Stimulated activated CD8-positive, alpha-beta memory T cell treated with anti-CD3 and anti-CD28 coated beads, Interleukin-7, amount 100 ng/mL, for 4 hours (primary cell): ENCODE results near the gene LRRK2.
"Not testable (repeated sequence)": the region's sequence is repeated elsewhere in the genome, so short reads cannot be mapped to it uniquely, and the experiment has no call there.

Experiments used
- DNase-seq, 2 donors: peaks; one replicate each; pipeline ENCODE4 v3.0.0-alpha.2; 2020; ENCODE audit warnings: low read depth in 2 of 2

LRRK2 gene

DNA sequence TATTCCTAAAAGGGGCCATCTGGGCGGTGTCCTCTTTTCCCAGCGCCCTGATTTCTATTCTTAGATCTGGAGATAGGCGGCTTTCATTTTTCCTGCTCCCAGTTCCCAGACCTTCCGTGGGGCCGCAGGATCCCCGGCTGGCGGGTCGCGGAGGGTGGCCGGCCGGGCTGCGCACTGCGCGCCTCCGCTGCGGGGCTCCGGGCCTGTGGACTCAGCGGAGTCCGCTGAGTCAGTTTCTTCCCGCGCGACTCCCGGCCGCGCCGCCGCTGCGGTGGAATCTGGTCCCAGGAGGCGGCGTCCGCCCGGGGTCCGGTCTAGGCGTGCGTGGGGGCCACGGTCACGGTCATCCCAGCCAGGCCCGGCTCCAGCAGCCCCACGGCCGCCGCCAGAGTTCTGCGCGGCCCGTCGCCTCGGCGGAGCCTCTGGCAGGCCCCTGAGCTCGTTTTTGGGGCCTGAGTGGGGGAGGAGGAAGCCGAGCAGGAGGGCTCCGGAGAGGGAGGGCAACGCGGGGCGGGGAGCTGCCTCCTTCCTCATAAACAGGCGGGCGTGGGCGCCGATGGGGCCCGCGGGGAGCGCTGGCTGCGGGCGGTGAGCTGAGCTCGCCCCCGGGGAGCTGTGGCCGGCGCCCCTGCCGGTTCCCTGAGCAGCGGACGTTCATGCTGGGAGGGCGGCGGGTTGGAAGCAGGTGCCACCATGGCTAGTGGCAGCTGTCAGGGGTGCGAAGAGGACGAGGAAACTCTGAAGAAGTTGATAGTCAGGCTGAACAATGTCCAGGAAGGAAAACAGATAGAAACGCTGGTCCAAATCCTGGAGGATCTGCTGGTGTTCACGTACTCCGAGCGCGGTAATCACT is at the start of gene LRRK2:
TSS of gene LRRK2 (plus strand) at position 559 of the 853 bp plus-strand sequence. CDS start at position 694, 135 bp downstream.
- DNase-seq = peak in 1 of 2 donors; percentile 52

DNA sequence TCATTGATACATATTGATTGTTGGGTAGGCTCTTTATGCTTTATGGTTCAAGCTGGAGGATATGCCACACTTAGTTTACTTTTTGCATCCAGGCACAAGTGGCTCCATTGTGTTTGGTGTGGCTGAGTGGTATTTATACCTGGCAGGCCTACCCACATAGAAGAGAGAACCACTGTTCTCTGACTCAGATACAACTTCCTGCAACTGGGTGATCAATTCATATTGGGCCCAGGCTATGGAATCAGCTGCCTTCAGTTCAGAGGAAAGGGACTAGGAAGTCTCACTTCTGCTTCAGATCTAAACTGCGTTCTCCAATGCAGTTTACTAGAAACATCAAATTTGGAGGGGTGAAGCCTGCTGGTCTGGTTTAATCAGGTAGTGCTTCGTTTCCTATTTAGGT is 49.8 kb upstream of the LRRK2 start:
- no peak for DNase-seq

DNA sequence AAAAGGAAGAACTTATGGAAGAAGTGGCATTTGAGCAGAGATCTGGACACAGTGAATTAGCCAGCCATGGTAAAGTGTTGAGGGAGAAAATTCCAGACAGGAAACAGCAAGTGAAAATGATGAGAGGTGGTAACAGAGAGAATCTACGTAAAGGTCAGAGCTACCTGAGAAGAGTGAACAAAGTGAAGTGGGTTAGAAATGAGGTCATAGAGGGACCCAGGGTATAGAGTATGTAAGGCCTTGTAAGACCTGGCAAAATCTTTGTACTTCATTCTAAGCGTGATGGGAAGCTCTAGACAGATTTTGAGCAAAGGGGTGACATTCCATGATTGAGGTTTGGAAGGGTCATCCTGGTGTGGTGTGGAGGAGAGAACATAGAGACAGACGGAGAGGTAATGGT is 49.3 kb upstream of the LRRK2 start:
- no peak for DNase-seq

DNA sequence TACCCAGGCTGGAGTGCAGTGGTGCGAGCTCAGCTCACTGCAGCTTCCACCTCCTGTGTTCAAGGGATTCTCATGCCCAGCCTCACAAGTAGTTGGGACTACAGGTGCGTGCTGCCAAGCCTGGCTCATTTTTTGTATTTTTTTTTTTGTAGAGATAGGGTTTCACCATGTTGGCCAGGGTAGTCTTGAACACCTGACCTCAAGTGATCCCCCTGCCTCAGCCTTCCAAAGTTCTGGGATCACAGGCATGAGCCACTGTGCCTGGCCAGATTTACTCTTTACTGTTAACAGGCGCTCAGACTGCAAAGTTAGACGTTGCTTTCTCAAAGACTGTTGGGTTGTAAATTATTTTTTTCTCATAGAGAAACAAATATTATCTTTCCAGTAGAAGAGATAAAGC is 46.1 kb upstream of the LRRK2 start:
- DNase-seq = no peak

DNA sequence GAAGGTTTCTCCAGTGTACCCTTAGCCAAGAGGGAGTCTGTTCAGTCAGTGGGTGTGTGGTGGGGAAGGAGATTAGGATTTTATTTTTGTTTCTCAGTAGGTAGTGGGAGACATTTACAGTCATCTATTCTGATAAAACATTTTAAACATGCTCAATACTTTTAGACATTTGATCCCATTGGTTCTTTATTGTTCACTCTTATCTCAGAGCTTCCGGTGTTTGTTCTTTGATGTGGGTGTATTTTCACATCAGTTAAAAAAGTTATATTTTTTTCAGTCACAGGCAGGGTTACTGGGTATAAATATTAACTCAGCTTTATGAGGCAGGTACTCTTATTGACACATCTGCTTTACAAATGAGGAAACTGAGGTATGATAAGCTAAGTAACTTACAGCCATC is 43.3 kb upstream of the LRRK2 start:
- DNase-seq = no peak

DNA sequence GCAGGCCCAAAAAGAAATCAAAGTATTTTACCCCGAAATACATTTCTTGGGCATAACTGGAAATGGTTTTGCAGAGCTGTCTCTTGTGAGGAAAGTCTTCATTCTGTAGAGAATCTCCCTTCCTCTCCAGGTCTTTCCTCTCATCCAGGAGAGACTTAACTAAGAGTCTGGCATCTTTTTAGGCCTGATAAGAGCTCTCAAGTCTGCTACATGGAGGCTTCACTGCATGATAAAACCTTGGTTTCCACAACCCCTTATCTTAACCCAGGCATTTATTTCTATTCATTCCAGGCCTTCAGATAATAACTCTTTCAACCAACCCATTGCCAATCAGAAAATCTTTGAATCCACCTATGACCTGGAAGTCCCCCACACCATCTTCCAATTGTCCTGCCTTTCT is 41.1 kb upstream of the LRRK2 start:
- DNase-seq = no peak

DNA sequence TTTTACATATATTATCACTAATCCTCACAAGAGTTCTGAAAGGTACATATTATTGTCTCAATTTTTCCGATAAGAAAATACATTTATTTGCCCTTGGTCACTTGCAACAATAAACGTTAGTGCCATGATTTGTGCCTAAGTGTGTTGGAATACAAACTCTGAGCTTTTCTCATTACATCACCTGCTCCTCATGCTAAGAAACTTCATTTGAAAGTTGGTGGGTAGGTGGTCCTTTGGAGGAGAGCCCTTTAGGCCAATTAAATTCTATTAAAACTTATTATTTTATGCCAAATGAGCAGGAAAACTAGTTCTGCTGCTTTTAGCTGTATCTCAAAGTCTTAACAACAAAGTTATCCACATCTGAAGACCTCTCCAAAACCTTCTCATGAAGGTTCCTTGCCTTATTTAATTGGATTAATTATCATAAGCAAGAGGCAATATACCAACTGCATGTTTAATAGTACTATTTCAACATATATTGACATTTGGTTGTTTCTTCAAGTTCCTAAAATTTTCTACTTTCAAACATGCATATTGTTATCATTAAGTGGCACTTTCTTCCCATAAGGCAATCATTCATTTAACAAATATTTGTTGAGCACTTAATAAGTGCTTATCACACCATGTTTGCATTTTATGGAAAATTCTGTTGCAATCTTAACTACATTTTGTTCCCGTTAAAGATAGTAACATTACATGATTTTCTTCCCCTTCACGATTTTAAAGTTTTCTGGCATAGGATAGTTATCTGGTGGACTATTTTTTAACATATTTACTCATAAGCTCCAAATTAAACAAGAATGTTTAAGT is 40.1 kb upstream of the LRRK2 start:
- DNase-seq = no peak

DNA sequence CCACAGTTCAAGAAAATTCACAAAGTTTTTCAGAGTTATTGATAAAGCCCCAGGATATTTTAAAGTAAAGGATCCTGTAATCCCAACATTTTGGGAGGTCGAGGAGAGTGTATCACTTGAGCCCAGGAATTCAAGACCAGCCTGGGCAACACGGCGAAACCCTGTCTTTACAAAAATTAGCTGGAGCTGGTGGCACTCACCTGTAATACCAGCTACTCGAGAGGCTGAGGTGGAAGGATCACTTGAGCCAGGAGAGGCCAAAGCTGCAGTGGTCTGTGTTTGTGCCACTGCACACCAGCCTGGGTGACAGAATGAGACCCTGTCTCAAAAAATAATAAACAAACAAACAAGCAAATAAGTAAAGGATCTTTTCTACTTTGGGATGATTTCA is 39.5 kb upstream of the LRRK2 start:
- no peak for DNase-seq

DNA sequence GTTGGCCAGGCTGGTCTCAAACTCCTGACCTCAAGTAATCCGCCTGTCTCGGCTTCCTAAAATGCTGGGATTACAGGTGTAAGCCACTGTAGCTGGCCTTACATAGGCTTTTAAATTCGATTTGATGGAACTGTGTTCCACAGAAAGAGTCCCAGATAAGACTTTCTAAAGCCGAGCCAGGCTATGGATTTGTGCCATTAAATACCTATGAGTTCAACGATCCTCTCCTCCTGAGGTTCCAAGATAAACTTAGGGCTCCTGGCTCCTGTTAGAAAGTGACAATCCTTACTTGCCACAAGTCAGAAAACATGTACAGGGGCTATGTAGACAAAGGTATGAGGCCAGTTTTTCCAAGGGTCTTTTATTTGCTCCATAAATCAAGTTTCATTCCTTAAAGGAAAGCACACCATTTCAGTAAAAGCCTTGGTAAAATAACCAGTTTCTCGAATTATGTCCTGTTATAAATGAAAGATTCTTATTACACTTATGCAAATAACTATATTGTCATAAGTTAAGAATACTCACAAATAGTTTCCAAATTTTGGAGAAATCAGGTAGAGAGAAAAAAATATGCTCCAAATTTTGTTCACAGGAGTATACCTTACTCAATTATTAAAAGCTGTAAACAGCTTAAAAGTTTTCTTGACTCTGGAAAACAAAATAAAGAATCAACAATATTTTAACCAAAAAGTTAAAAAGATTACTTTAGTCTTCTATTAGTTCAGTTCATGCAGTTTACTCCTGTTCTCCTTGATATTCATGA is 36.1 kb upstream of the LRRK2 start:
- no peak for DNase-seq

DNA sequence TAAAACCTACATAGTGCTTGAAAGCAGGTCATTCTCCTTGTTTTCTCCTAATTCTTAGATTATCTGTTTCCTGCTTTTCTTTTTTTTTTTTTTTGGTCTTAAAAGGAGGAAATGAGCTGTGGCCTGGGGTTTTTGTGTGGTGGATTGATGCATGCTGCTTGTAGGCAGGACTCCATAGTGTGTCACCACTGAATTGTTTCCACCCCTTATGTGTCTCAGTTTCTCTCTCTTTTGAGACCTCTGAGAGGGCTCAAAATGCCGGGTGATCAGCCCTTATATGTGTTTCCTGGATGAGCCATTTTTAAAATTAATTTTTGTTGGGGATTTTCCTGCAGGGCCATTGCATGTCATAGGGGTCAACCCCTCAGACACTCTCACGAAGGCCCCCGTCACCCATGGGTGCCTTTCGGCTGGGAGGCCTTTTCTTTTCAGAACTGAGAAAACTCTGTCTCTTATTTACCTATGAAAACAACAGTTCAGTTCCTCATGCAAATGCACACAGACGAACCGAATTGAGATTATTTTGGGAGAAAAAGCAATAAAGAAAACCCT is 32.0 kb upstream of the LRRK2 start:
- no peak for DNase-seq

DNA sequence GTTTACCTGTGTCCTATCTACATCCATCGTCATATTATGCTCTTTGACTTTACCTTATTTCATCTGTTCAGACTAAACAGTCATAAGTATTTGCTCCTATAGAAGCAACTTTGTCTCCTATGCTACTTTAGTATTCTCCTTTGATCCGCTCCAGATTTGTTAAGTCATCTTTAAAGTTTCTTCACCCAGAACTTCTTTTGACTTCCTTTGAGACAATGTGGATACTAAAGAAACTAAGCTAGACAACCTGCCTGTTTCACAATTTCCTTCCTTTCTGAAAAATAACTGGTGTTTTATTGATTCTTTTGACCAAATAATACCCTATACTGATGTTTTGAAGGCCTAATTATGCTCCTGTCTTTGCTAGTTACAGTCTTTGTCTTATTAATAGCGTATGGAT is 30.0 kb upstream of the LRRK2 start:
- no peak for DNase-seq

DNA sequence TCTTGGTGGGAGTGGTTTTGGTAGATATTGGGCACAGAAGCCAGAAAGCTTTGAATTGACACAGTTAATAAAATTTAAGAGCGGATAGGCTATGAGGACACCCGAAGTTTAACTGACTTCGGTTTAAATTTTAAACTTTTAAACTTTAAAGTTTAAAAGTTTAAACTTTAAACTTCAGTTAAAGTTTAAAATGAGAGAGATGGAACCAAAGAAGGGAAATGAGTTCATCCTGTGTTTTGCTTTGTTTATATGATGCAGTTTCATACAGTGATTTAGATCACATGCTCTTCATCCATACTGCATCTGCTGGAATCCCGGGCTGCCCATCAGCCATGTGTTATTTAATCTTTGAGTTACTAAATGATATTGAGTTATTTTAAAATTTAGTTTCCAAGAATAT is 27.2 kb upstream of the LRRK2 start:
- DNase-seq = no peak

DNA sequence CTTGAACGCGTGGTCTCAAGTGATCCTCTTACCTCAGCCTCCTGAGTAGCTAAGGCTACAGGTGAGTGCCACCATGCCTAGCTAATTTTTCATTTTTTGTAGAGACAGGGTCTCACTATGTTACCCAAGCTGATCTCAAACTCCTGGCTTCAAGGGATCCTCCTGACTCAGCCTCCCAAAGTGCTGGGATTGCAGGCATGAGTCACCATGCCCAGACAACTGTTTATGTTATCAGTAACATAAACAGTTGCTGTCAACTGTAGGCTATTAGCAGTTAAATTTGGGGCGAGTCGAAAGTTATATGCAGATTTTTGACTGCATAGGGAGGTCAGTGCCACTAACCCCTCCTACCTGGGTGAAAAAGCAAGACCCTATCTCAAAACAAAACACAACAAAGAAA is 26.2 kb upstream of the LRRK2 start:
- no peak for DNase-seq

DNA sequence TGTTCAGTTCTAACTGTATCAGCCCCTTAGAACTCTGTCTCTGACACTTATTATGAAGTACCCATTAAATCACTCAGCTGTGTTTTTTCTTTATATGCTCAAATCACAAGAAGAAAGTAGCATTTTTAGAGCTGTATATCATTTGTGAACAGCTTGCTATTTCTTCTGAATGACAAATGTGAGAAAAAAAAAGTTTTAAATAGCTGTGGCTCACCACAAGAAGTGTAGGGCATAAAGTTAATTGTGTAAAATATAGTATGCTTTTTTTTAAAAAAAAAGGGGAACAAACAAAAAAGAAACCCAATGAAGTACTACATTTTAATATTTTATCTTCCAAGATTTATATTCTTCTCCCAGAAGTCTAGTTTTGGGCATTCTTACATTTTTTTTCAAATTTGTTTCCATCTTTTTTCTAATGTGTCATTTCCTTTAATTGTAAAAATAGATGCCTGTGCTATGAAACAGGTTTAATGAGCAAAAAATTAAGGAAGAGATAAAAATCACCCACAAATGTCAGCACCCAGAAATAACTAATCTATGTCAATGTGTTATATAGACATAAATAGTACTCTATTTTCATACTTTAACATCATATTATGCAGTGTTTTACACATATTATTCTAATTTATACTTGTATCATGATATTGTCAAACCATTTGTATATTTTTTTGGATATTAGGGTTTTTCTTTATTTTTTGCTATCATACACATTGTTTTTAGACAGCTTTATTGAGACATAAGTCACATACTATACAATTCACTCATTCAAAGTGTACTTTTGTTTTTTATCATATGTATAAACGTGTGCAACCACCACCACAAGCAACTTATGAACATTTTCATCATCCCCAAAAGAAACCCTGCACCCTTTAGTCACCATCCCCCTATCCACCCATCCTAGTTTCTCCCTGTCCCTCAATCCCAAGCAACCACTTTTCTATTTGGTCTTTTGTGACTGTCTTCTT is 22.4 kb upstream of the LRRK2 start:
- no peak for DNase-seq

DNA sequence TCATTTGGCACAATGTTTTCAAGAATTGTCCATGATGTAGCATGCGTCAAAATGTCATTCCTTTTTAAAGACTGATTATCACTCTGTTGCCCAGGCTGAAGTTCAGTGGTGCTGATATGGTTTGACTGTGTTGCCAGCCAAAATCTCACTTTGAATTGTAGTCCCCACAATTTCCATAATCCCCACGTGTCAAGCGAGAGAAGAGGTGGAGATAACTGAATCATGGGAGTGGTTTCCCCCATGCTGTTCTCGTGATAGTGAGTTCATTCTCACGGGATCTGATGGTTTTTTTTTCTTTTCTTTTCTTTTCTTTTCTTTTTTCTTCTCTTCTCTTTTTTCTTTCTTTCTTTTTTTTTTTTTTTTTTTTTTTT is 21.8 kb upstream of the LRRK2 start:
- no peak for DNase-seq

DNA sequence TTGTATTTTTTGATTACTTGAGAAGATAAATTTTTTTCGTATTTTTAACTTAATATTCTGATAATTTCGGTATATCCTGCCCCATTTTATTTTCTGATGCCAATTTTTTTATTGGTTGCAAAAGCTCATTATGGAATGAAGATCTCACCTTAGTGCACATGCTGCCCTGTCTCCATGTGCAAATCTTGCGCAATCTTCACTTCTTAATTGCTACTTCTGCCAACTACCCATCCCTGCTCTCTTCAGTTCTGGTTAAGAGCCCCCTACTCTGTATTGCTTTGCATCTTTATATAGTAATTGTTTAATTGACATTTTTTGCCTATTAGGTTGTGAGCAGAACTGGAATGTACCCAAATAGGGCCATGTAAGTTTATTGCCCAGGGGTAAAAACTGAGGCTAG is 20.5 kb upstream of the LRRK2 start:
- no peak for DNase-seq

DNA sequence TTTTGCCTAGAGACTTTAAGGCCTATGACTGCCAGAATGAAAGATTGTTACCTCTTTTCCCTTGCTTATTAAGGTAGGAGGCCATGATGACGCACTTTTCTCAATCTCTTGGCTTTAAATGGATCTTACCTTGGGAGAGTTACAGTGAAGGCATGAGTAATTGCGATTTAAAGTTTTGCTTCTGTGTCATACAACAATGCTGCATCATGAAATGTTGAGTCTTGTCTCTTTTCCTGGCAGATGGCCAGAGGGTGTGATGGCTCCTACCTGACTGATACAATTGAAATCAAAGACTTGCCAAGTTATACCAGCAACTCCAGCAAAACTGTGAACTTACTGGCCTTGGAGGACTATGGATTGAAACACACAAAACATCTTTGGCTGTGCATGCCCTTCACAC is 17.2 kb upstream of the LRRK2 start:
- DNase-seq = no peak

DNA sequence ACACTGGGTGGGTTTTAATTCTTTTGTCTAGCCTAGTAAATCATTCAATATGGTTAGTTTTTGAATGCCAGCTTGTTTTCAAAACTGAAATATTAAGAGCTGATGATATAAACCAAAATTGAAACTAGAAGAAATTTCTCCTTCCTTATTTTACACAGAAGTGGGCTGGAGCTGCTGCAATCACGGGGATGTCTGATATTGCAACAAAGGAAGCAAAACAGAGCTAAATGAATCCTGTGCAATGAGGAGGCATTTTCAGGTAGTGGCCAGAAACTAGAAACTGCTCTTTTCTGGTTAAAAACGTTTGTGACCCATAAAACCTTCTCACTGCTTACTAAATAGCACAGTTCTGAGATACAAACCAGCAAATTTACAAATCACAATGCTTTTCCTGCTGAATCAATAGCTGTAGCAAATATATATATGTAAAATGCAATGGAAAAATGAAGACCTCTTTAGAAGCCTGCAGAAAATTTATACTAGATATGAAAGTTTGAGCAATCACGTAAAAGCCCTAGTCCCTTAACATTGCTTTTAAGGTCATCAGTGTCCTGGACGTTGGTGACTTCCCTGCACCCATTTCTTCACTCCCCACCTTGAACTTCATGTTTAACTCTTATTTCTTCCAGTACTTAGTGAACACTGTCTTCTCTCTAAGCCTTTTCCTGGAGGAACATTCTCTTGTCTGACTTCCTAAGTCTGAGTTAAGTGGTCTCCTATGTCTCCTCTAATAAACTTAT is 15.9 kb upstream of the LRRK2 start:
- no peak for DNase-seq

DNA sequence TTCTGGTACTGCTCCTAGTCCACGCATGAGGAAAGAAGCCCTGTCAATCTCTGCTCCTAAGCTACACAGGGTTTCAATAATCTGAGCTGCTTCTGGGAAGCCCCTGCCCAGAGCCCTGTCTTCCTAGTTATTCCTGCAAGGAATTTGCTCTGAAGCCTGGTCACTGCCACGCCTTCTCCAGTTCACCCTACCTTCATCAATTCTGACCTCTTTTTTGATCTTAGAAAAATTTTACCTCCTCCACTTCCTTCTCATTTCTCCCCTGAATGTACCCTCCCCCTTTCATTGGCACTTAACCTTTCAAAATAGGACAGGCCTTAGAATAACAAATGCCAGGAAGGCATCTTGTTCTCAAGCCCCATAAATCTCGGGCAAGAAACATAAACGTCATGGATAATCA is 14.9 kb upstream of the LRRK2 start:
- DNase-seq = no peak

DNA sequence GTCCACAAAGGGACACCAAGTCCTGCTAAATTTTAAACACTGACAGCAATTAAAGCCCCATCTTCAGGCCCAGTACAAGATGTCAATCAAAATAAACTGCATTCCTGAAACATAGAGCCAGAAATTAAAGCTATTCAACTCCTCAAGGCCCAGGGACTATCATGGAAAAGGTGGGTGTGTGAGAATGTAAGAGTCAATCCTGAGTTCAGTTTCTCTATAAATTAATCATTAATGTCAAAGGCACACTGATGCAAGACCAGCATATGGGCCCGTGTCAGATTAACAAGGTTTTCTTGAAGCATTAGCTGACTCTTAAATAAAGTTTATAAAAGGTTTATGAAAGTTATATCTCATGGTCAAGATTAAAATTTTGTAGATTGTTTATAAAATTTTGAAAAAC is 13.6 kb upstream of the LRRK2 start:
- not testable (repeated sequence) for DNase-seq
